IPS-20b (cell line): ENCODE data around the gene MAPKAP1.

Source experiments
- H3K27ac ChIP-seq: one replicate; pipeline ENCODE4 v1.5.1; 2013; ENCODE audit warnings: low read length
- H3K27me3 ChIP-seq: 2 replicates; pipeline ENCODE4 v1.6.1; 2013; ENCODE audit warnings: mild to moderate bottlenecking, low read length, inconsistent platforms; ENCODE audit not compliant: insufficient read depth
- H3K36me3 ChIP-seq: 2 replicates; pipeline ENCODE4 v1.6.1; 2013; ENCODE audit warnings: low read depth, mild to moderate bottlenecking, inconsistent platforms, low read length, moderate library complexity; ENCODE audit not compliant: insufficient read depth
- H3K4me1 ChIP-seq: 2 replicates; pipeline ENCODE4 v1.6.1; 2013; ENCODE audit warnings: mild to moderate bottlenecking, control low read depth, inconsistent platforms, low read length, moderate library complexity; ENCODE audit not compliant: insufficient read depth
- H3K4me3 ChIP-seq: 2 replicates; pipeline ENCODE4 v1.5.1; 2013; ENCODE audit warnings: mild to moderate bottlenecking, low read length, inconsistent platforms
- H3K9ac ChIP-seq: 2 replicates; pipeline ENCODE4 v1.6.1; 2013; ENCODE audit warnings: low read depth, mild to moderate bottlenecking, inconsistent platforms, low read length, moderate library complexity
- H3K9me3 ChIP-seq: 2 replicates; pipeline ENCODE4 v1.6.1; 2013; ENCODE audit warnings: mild to moderate bottlenecking, low read depth, low read length, inconsistent platforms; ENCODE audit not compliant: insufficient read depth

Gene MAPKAP1

DNA sequence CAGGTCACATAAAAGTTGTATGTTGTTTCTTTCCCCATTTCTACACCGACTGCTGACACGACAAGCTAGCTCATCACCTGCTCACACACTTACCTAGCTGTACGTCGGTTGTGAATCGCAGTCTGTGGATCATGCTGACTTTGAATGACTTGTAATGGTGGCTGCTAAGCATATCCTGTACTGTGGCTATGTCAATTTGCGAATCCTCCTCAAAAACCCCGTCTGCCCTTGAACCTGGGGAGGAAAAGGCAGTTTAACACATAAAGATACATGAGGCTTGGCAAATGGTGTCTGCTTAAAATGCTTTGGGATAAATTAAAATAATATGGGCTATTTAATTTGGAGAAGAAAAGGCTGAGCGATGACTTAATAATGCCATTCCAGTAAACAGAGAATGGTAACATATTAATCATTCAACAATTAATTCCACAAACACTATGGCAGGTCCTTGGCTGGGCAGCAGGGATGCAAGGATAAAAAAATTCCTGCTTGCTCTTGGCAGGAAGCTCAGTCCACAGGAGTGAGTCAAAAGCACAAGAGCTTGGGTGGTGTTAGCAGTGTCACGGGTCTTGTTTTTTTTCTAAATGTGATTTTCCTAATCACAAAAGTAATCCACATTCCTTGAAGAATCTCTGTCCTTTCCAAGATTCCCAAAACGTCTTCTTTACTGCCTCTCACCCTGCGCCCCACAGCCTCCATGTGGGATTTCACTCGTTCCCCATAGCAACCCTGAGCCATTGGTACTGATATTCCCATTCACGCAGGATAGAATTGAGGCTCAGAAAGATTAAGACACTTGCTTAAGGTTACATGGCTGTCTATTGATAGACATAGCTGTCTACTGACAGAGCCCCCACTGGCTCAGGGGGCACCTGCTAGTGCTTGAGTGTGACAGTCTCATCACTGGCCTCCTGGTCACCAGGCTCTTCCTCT, 222.4 kb downstream of the MAPKAP1 start:
- Histone ChIP-seq H3K27ac (no peak overlapping the region), H3K4me3 (no peak overlapping the region)

GRCh38 chr9:125483697-125484096, 223.3 kb downstream of the MAPKAP1 start:
- Histone ChIP-seq H3K9me3 (no peaks in the 10 kb centered on the region), H3K4me1 (no peaks in the 10 kb centered on the region), H3K9ac (no peak overlapping the region), H3K36me3 (peaks cover 22% of the 10 kb centered on the region; the same call in 1 of the 2 replicates), H3K27ac (no peak overlapping the region), H3K4me3 (no peak overlapping the region), H3K27me3 (no peaks in the 10 kb centered on the region)

More for the DNA sequence above, 222.4 kb downstream of the MAPKAP1 start:
- H3K9me3 ChIP-seq = no peaks in the 10 kb centered on the region
- no peak overlapping the region for H3K9ac ChIP-seq
- no peaks in the 10 kb centered on the region for H3K4me1 ChIP-seq
- no peaks in the 10 kb centered on the region for H3K27me3 ChIP-seq
- H3K36me3 ChIP-seq = peaks cover 21% of the 10 kb centered on the region; the same call in 1 of the 2 replicates

GRCh38 chr9:125479846-125480615, 227.0 kb downstream of the MAPKAP1 start:
- Histone ChIP-seq H3K27ac (no peak overlapping the region), H3K9me3 (no peaks in the 10 kb centered on the region), H3K9ac (no peak overlapping the region), H3K4me3 (no peak overlapping the region), H3K36me3 (peaks cover 22% of the 10 kb centered on the region; the same call in 1 of the 2 replicates), H3K27me3 (no peaks in the 10 kb centered on the region), H3K4me1 (no peaks in the 10 kb centered on the region)

GRCh38 chr9:125477089-125477544, 229.9 kb downstream of the MAPKAP1 start:
- no peaks in the 10 kb centered on the region for H3K27me3 ChIP-seq
- no peak overlapping the region for H3K4me3 ChIP-seq
- peaks cover 7% of the 10 kb centered on the region; the same call in 1 of the 2 replicates for H3K4me1 ChIP-seq
- no peaks in the 10 kb centered on the region for H3K9me3 ChIP-seq
- H3K36me3 ChIP-seq = peaks cover 8% of the 10 kb centered on the region; the same call in 1 of the 2 replicates
- H3K9ac ChIP-seq = no peak overlapping the region
- H3K27ac ChIP-seq = no peak overlapping the region

DNA sequence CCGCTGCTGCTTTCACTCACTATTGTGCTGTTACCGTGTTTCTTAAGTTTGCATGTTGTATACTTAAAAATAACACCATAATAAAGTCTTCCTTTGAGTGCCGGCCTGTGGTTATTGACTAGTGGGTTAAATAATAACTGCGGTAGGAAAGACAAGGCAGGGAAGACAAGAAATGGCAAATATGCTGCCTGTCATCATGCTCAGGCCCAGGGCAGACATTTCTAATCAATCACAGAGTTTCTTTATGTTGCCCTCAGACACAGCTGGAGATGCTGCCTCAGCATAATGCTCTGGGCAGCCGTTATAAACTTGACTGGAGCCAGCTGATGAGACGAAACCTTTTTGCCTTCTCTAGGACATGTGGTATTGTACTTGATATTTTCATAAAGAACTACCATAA, 230.4 kb downstream of the MAPKAP1 start:
- Histone ChIP-seq H3K9me3 (no peaks in the 10 kb centered on the region), H3K9ac (no peak overlapping the region), H3K27me3 (no peaks in the 10 kb centered on the region)

DNA sequence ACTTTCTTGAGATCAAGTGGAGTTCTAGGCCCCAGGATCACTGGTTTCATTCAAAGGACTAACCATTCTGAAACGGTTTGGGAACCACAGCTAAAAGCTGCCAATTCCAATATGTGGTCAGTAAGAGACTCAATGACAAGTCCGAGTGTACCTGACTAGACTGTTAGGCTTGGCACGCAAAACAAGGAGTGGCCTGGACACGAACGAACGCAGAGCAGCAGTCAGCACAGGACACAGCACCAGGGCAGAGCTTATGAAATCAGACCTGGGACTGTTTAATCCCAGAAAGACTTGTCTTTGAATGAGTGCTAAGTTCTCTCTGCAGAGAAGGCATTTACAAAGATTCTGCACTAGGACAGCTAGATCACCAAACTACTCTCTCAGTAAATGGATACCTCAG, 231.6 kb downstream of the MAPKAP1 start:
- Histone ChIP-seq H3K27ac (no peak overlapping the region), H3K36me3 (0 out of 2 replicates have a peak, but pooled peaks cover 3% of the 10 kb centered on the region), H3K4me1 (peaks cover 7% of the 10 kb centered on the region; the same call in 1 of the 2 replicates), H3K4me3 (no peak overlapping the region), H3K27me3 (no peaks in the 10 kb centered on the region), H3K9ac (no peak overlapping the region), H3K9me3 (no peaks in the 10 kb centered on the region)

More for the DNA sequence above, 230.4 kb downstream of the MAPKAP1 start:
- Histone ChIP-seq H3K27ac (no peak overlapping the region), H3K36me3 (peaks cover 7% of the 10 kb centered on the region; the same call in 1 of the 2 replicates), H3K4me3 (no peak overlapping the region), H3K4me1 (peaks cover 7% of the 10 kb centered on the region; the same call in 1 of the 2 replicates)

DNA sequence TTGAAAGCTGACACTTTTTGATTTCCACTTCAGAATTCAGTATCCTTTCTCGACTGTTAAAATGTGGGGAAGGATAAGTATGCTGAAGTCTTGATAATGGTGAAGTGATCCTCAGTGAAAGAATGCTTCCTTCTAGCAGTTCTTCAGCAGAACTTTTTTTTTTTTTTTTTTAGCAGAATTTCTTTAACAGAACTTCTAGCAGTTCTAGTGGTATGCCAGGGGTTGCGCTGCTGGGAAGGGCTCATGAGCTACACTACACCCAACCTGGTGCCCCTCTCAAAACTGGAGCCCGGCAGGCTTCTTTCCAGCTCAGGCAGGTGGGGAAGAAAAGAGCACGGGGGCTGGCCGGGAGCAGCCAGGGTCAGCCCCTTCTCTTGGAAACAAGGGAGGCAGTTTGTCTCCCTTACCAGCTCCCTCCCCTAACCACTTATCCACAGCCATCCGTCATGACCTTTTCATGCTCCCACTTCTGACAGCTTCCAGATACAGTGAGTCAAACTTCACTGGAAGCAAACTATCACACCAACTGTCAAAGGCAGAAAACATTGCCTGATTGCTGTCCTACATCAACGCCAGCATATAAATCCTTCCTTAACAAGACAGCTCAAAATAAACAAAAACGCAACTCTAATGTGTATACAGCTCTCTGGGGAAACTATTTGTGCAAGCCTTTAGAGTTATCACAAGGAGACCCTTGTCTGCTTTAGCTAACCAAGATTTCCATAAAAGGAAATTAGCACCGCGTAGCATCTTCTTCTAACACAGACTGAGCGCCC, 233.9 kb downstream of the MAPKAP1 start:
- H3K27me3 ChIP-seq = no peaks in the 10 kb centered on the region
- H3K27ac ChIP-seq = no peak overlapping the region
- H3K9me3 ChIP-seq = no peaks in the 10 kb centered on the region
- H3K9ac ChIP-seq = no peak overlapping the region
- peaks cover 7% of the 10 kb centered on the region; the same call in 1 of the 2 replicates for H3K4me1 ChIP-seq
- no peaks in the 10 kb centered on the region for H3K36me3 ChIP-seq
- H3K4me3 ChIP-seq = no peak overlapping the region

DNA sequence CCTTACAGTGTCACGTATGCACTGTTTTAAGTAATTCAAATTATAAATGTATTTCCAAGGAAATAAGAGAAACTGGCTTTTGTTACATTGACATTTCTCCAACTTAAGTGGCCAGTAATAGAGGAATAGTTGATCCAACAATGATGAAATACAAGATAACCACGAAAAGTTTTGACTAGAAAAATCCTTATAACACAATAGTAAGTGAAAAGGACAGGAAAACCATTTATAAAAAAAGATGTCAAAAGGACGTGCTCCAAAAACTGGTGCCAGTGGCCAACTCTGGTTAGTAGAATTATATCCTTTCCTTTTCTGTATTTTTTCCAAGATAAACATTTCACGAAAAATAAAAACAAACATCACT, 234.5 kb downstream of the MAPKAP1 start:
- Histone ChIP-seq H3K4me3 (no peak overlapping the region), H3K9ac (no peak overlapping the region), H3K27ac (no peak overlapping the region), H3K36me3 (no peaks in the 10 kb centered on the region), H3K9me3 (no peaks in the 10 kb centered on the region), H3K27me3 (no peaks in the 10 kb centered on the region), H3K4me1 (peaks cover 7% of the 10 kb centered on the region; the same call in 1 of the 2 replicates)

DNA sequence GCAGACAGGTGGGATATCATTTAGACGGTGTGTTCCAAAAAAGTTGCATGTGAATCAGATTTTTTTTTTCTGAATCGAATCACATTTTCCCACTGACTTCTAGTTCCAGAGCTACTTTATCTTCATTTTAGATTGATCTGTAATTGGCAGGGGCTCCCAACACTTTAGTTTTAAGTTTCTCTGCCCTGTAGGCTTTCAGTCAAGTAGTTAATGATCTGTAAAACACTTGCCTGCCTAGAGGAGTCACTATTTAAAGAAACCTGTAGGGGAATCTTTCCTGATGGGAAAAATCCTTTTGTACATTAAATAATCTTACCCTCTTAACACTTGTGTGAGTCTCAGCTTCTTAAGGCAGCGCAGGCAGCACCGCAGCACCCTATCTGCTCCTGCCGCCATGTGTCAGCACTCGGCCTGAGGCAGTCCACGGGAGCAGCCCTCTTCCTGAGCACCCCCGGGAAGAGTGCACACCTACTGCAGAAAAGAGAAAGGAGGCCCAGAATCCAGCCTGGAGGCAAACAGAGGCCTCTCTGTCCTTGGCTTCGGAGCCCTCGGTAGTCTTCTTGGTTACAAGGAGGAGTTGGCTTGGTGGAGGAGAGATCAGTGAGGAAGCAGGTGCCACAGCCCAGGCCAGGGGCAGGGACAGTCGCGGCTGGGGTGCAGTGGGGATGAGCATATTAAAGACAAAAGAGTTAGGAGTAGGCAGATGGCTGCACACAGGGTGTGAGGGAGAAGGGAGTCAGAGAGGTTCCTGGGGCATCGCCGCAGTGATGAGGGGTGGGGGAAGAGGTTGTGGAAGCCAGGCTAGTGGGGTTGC, 236.0 kb downstream of the MAPKAP1 start:
- Histone ChIP-seq H3K27ac (no peak overlapping the region), H3K9ac (no peak overlapping the region), H3K4me1 (peaks cover 7% of the 10 kb centered on the region; the same call in 1 of the 2 replicates), H3K36me3 (no peaks in the 10 kb centered on the region), H3K4me3 (no peak overlapping the region), H3K9me3 (no peaks in the 10 kb centered on the region), H3K27me3 (no peaks in the 10 kb centered on the region)

GRCh38 chr9:125470189-125470588, 236.8 kb downstream of the MAPKAP1 start:
- Histone ChIP-seq H3K4me3 (no peak overlapping the region), H3K4me1 (peaks cover 7% of the 10 kb centered on the region; the same call in 1 of the 2 replicates), H3K27me3 (no peaks in the 10 kb centered on the region)

More at GRCh38 chr9:125470189-125470588, 236.8 kb downstream of the MAPKAP1 start:
- no peak overlapping the region for H3K9ac ChIP-seq
- no peaks in the 10 kb centered on the region for H3K36me3 ChIP-seq
- no peak overlapping the region for H3K27ac ChIP-seq
- no peaks in the 10 kb centered on the region for H3K9me3 ChIP-seq
